NCI-H226 (cell line): ENCODE data around the gene DIRAS1.

Experiments used
- DNase-seq: peaks from one replicate; pipeline ENCODE4 v3.0.0-alpha.2; 2015

Gene DIRAS1

DNA sequence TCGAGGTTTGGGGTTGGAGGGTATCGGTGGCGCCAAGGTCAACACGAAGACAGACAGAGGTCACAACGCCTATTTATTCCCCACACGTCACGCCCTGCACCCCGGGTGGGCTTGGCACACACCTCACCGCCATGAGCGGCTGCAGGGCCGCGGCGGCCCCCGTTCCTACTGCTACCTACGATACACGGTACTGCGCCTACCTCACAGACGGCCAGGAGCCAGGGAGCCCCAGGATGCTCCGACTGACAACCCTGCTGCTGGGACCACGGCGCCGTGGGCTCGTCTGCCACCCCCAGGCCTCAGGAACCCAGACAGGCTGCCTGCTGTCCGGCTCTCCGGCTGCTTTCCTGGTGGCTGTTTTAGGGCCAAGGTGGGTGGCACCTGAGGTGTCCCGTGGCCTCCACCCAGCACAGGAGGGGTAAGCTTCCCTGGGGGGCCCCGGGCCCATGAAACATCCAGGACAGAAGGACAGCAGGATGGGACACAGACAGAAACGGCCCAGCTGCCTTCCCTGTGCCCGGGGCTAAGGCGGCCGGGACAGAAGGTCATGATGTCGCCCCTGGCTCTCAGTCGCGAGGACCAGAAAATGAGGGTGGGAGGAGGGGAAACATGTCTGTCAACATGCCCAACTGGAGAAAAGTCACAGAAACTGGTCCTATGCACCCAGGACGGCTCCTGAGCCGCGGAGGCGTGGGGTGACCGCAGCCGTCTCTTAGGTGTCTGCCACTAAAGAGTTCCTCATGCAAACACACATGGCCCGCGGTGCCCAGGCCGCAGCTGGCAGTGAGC lies 33.7 kb upstream of the DIRAS1 start:
- DNase-seq = no peak

DNA sequence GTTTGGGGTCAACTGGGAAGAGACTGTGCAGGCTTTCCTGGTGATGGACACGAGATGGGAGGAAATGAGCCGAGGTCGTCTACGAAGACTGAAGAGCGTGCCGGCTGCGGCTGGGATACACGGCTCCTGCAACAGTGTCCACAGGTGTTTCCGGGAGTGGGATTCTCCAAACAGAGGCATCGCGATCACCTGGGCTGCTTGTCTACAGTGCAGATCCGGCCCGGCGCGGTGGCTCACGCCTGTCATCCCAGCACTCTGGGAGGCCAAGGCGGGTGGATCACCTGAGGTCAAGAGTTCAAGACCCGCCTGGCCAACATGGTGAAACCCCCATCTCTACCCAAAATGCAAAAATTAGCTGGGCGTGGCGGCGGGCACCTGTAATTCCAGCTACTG lies 30.3 kb upstream of the DIRAS1 start:
- no peak for DNase-seq

DNA sequence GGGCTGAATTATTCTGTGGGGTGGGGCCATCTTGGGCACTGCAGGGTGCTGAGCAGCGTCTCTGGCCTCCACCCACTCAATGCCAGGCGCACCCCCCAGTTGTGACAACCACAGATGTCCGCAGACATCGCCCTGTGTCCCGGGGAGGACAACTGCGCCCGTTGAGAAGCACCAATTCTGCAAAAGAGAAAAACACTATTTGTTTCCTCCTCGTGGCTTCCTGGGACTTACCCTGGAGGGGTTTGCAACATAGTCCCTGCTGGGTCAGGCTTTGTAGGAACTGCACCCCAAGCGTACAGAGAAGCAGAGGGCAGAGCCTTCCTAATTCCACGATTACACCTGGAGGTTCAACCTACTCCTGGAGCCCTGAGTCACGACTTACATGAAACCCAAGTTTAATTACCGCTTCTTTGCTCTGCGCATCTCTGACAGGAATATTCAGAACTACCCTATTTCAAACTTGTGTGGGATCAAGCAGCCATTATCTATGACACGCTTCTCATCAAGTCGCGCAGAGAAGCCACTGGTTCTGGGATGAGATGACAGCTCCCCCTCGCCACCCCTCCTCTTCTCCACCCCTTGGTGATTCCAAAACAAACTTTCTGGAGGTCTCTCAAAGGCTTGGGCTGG lies 29.8 kb upstream of the DIRAS1 start:
- no peak for DNase-seq

DNA sequence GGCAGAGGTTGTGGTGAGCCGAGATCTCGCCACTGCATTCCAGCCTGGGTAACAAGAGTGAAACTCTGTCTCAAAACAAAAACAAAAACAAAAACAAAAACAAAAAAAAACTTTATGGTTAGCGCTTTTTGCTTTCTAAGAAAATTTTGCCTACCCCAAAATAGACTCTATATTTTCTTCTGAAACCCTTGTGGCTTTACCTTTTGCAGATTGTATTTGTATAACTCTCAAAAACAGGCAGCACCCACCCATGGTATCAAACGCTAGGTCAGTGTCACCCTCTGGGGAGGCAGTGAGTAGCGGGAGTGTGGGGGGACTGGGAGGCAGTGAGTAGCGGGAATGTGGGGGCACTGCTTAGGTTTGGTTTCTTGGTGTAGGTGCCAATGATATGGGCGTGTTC lies 26.2 kb upstream of the DIRAS1 start:
- no peak for DNase-seq

DNA sequence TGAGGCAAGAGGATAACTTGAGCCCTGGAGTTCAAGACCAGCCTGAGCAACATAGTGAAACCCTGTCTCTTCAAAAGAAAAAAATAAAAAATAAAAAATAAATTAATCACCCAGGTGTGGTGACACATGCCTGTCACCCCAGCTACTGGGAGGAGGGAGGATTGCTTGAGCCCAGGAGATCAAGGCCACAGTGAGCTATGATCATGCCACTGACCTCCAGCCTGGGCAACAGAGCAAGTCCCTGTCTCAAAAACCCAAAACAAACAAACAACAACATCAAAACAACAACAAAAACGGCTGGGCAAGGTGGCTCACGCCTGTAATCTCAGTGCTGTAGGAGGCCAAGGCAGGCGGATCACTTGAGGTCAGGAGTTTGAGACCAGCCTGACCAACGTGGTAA lies 22.9 kb upstream of the DIRAS1 start:
- DNase-seq = no peak

DNA sequence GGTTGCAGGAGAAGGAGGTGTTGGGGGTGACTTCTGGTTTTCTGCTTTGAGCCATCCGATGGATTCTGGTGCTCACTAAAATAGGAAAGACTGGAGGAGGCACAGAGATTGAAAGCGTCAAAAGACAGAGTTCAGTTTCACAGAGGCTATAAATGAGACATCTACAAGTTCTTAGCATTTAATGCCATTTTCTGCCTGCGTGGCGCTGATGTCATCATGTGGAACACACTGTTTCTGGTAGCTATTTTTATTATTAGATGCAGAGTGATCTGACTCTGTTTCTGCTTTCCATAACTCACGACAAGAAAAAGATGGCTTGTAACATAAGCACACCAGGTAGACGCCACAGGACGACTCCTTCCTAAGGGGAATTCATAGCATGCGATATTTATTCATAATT lies 21.9 kb upstream of the DIRAS1 start:
- no peak for DNase-seq

DNA sequence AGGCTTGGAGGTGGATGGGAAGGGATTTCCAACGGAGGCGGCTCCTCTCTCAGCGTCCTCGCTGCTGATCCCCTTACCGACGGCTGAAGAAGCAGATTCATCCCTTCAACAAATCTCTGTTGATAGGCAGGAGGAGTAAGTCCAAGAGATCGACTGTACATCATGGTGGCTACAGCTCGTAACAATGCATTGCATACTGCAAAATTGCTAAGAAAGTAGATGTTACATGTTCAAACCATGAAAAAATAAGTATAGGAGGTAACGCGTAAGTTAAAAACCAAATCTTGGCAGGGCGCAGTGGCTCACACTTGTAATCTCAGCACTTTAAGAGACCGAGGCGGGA lies 19.1 kb upstream of the DIRAS1 start:
- no peak for DNase-seq

DNA sequence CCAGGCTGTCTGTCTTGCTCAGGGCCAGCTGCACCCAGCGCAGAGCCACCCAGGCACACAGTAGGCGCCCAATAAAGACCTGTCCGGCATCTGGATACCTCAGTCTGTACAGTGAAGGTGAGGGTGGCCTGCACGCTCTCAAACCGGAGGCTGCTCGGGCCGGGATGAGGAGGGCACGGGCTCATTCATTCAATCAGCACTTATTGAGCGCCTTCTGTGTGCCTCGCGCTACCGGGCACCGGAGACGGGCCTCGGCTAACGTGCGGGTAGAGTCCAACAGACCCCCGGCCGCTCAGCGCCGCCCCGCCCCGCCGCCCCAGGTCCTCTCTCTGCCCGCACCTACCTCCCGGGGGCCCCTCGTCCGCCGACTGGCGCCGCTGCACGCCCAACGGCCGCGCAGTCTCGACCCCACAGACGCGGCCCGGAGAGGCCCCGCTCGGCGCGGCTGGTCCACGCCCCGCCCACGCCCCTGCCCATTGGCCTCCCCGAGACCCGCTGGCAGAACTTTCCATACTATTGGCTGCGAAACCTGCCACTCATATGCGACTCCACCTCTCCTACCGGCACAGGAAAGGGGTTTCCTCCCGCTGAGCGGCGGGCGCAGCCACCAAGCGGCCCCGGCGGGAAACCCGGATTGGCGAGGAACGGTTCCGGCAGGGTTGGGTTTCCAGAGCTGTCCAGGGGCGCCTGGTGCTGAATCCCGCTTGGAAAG lies 18.6 kb upstream of the DIRAS1 start, which contains the start of gene SLC39A3:
Gene SLC39A3 (minus strand): TSS at position 416 of the 712 bp plus-strand sequence. CDS start 2,760 bp downstream, outside the sequence.
- DNase-seq = peak; percentile 96

DNA sequence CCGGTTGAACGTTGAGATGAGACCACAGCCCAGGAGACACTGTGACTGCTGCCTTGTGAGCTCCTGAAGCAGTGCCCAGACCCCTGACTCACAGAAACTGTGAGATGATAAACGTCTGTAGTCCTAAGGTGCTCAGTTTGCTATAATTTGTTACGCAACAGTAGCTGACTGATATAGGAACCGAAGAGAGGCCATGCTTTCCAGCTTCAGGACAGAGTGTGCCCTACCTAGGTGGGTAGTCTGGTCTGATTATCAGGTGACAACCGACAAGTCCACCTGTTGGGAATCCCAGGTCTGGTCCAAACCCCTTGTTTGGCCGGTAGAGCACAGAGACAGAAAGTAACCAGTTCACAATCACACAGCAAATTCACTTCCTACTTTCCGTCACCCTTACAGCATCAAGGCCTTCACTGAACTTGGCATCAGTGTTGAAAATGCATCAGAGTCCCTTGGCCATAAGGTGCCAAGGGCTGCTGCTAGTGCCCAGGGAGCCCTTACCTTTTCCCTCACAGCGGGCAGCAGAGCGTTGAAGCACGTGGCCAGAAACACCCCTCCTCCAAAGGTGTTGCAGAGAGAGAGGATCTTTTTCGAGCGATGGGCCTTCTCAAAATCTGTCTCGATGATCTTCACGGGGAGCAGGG lies 15.5 kb upstream of the DIRAS1 start:
- DNase-seq = no peak

DNA sequence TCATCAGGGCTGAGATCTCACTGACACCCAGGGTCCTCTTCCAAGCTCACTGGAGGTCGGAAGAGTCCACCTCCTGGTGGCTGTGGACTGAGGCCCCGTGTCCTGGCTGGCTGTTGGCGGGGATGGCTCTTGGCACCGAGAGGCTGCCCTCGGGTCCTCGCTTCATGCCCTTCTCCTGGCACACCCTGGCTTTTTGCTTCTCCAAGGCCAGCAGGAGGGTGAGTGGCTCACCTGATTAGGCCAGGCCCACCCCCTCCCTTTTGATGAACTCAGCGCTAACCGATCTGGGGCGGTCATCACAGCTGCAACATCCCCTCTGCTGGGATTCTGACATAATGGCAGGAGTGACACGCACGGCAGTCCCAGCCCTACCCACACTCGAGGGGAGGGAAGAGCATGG lies 14.2 kb upstream of the DIRAS1 start:
- DNase-seq = no peak

DNA sequence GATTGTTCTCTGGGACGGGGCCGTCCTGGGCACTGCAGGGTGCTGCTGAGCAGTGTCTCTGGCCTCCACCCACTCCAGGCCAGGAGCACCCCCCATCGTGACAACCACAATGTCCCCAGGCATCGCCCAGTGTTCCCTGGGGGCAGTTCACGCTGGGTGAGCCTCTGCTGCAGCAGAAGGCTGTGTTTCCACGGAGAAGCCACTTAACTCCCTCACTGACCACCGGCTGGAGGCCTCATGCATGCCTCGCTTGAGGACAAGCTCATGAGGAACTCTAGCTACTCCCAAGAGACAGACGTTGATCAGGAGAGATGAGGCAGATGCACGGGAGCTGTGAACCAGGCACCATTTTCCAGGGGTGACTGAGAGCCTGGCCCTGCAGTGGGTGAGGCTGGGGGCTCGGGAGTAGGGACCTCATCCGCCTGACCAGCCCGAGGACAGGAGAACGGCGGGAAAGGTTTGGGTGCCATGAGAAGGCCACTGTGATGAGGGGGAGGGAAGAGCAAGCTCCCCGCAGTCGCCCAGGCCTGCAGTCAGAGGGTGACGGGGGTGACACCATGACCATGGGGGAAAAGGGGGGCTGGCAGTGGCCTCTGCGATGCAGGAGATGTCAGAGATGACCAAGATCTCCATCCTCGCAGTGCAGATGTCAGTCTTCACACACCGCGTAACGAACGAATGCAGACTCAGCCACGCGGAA lies 13.6 kb upstream of the DIRAS1 start:
- no peak for DNase-seq

DNA sequence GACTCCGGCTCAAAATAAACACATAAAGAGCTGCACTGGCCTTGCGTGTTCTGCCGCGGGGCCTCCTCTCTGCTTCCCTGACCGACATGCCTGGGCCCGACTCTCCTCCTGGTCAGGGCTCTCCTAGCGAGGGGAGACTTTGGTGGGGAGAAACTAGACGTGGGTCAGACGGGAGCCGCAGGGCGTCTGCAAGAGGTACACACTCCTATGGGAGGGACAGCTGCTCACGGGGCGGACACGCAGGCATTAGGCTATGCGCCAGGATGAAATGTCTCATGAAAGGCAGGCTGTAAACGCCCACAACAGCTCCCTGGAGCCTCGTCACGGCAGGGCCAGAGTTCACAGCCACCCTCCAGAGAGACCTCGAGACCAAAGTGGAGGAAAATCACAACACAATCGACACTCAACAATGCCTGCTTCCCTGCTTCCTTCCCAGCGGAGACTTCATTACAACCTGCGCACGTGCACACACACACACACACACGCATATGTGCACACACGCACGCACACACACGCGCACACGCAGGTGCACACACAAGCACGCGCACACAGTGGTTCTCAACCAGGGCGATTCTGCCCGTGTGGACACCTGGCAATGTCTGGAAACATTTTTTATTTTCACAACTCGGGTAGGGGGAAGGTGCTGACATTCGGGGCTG lies 12.9 kb upstream of the DIRAS1 start:
- no peak for DNase-seq

DNA sequence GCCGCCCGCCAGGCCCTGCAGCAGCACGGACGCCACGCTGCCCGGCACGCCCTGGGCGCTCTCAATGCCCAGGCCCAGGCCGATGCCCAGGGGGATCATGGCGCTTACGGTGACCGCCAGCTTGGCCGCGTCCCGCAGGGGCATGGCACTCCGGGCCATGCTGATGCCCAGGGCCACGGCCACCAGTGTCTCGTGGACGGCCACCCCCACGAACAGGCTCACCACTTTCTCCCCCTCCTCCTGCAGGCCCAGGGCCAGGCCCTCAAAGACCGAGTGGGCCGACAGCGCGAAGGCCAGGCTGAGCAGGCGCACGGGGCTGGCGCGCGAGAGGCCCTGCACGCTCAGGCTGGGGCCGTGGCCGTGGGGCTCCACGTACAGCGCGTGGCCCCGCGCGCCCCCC lies 11.7 kb upstream of the DIRAS1 start:
- no peak for DNase-seq

DNA sequence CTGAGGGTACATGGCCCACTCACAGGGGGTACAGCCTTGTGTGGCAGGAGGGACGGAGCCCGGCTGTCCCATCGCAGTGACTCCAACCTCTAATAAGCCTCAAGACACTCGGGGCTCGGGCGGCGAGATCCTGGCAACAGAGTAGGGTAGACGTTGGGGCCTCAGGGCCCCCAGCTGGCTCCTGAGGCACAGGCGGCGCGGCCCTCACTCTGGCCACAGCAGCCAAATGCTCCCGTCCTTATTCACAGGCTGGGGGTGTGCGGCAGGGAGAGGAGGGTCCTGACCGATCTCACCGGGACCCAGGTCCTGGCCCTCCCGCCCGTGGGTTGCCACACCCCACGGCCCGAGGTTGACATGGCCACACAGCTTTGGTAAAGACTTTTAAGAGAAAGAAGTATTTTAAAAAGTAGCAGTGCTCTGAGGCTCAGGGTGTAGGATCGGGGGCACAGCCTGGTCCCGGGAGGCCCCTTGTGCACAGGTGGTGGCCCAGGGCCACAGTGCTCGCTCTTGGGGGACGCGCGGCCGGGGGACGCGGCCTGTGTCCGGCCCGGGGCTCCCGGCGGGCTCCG lies 11.1 kb upstream of the DIRAS1 start:
- no peak for DNase-seq

DNA sequence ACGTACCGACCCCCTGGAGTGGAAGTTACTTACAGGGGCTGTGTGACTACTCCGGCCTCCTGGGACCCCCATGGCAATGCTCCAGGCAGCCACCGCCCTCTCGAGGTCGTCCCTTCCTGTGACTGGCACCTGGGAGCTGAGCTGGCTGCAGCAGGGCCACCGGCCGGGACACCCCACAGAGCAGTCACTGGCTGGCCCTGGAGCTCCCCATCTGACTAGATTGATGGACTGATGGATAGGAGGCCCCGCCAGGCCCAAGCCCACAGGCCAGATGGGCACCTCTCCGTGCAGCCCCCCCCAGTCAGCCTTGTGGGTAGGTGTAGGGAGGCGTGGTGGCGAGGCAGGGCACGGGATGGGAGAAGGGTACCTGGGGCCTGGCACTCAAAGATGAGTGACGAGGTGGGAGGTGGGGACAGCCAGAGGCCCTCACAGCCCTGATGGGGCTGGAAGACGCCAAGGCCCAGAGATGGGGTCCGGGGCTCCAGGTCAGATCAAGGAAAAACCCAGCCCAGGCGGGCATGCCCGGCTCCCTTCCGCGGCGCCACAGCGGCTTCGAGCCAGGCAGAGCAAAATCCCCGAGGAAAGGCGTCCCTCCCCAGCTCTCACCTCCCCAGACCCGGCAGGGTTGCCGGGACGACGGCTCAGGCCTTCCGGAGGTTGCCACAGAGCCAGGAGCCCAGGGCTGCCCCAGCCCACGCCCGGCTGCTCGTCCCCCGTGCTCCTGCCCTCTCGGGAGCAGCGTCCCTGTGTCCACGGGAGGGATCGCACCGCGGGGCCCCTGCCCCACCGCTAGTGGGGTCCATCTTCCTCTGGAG lies 10.2 kb upstream of the DIRAS1 start:
- DNase-seq = no peak

DNA sequence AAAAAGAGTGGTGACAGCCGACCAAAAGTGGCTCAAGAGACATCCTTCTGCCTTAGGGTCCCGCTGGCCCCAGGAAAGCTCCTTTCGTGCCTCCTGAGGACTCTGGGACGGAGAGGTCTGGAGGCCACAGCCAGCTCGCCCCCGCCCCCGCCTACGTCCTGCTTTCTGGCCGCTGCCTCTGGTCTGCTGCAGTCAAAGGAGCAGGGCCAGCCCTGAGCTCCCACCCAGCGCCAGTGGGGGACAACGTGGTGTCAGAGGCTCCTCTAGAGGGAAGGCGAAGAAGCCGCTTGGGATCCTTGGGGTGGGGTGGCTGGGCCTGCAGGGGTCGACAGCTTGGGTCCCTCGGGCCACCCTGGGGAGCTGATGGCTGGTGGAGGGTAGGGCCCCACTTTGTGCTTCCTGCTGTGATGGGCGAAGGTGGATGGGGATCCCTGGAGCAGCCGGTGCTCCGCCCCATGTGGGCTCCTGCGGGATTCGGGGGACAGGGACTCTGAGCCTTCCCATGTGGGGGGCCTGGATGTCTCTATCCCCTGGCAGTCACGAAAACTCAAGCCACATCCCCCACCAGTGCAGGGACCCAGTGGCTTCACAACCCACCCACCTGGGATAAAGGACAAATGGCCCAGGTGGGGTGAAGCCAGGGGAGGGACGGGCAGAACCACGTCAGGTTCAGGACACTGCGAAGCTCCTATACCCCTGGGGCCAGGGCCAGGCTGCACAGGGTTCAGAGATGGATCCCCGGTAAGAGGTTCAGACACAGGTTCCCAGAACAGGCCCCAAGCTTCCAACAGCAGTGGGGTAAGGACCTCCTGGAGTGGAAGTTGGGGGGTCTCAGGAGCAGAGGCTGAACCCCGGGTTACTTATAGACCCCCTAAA lies 9.0 kb upstream of the DIRAS1 start:
- no peak for DNase-seq

DNA sequence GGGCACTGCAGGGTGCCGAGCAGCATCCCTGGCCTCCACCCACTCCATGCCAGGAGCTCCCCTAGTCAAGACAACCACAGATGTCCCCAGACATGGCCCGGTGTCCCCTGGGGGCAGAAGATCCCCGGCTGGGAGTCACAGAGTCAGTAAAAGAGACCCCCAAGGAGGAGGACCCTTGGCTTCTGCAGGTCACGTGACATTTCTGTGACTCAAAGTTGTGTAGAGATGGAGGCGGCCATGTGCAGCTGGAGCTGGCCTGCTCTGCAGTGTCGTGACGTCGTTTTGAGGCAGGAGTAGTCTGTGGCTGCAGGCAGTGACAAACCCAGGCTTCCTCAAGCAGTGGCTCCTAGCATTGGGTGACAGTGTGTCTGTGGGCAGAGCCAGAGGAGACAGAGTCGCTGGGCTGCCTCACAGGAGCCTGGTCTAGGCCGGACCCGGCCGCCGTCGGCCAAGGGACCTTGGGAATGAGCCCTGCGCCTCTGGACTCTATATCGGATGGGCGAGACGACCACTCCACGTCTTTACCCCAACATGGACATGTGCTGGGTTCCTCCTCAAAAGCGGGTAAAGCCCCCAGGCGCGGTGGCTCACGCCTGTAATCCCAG lies 7.7 kb upstream of the DIRAS1 start:
- no peak for DNase-seq

DNA sequence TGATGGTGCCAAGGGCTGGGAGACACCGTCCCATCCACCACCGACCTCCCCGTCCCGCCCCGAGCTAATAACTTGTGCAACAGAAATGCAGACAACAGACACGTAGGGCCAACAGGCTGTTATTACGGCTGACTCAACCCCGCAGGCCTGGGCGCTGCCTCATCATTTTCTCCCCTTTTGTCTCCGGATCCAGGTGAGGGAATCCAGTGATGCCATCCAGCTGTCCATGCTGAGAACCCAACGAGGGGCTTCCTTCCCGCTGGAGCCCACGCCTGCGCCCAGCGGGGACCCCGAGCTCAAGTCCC lies 6.4 kb upstream of the DIRAS1 start:
- no peak for DNase-seq

DNA sequence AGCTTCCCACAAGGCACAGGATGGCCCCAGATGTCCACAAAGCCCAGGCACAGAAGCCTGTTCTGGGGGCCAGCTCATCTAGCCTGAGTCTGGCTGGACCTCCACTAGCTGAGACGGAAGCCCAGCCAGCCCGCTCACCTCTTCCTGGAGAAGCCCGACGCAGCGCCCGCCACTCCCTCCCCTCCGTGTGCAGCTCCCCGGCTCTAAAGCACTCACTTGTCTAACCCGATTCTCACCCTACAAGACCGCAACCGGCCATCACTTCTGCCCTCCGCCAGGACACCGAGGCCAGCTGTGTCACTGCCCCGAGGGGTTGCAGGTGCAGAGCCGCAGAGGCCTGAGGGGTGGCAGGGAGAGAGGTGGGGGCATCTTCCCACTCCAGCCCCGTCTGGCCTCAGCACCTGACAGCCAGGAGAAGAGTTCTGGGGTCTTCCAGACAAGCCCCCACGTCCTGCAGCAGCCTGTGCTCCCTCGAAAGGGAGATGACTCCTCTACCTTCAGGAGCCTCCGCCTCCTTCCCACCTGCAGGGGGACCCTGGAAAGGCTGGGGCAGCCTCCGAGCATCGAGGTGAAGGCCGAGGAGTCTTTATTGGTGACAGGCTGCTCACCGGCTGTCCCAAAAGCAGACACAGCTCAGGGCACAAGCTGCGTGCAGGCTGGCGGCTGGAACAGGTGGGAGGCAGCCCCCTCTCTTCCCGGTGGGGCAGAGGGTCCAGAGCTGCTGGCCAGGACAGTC lies 5.9 kb upstream of the DIRAS1 start:
- DNase-seq = no peak
